NCI-H1436 treated with DMSO at 0.1 percent for 48 hours (cell line): ENCODE results near the gene IREB2.

Experiments
- DNase-seq: peaks from one replicate; lab custom pipeline; 2025; lab: John Stamatoyannopoulos, UW

Gene IREB2

GRCh38 chr15:78550194-78550593 is 112.2 kb downstream of the IREB2 start:
- DNase-seq = no peak

- no peak for DNase-seq
Observed at GRCh38 chr15:78550815-78551214, 112.8 kb downstream of the IREB2 start.
